Endothelial cell of hepatic sinusoid (primary cell): ENCODE measurements around the gene CAMTA2.

Source experiments
- in situ Hi-C: cut with HindIII; loops from 2 replicates; pipeline ENCODE4 v1.10.0; 2017; ENCODE audit warnings: low sequenced_read_pairs

CAMTA2 gene

DNA sequence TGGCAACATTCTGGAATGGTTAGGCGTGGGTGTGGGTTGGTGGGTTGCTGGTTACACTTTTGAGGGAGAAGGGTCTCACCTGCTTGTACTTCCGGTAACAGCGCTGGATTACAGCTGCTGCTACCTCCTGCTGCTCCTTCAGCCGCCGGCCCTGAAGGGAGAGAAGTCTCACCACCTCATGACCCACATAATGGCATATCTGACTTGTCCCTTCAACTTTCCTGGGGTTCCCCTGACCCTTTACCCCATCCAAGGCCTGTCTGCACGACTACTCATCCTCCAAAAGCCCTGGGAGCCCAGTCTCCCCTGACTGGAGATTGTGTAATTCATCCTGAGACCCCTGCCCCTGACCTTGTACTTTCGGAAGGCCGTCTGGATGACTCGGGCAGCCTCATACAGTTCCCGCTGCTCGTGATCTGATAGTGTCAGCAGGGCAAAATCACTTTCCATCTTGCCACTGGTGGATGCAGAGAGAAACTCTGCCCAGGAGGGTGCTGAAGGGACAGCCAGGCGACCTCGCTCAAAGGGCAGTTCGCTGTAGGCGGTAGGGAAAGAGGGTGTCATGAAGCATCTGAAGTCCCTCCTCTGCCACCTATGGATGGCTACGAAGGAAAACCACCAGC is 17.8 kb downstream of the CAMTA2 start:
- in situ Hi-C loops = no loop called here

DNA sequence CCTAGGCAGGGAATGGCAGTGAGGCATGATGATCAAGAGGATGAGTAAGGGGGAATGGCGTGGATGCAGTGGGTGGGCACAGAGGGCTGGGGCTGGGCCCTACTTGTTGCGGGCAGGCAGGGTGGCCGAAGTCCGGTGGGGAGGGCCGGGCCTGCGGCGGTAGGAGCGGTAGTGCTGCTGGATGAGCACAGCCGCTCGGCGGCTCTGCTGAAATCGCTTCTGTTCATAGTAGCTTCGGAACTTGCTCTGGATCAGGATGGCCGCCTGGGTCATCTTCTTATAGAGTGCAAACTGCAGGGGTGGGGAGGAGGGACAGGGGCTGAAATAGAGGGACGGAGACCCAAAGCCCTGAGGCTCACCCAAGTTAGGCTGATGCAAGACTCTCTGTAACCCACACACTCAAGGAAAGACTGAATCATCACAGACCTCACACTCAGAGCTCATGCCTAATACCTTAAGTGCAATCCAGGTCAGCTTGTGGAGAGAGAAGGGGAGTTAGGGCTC is 18.4 kb downstream of the CAMTA2 start:
- in situ Hi-C loops = no loop called here

DNA sequence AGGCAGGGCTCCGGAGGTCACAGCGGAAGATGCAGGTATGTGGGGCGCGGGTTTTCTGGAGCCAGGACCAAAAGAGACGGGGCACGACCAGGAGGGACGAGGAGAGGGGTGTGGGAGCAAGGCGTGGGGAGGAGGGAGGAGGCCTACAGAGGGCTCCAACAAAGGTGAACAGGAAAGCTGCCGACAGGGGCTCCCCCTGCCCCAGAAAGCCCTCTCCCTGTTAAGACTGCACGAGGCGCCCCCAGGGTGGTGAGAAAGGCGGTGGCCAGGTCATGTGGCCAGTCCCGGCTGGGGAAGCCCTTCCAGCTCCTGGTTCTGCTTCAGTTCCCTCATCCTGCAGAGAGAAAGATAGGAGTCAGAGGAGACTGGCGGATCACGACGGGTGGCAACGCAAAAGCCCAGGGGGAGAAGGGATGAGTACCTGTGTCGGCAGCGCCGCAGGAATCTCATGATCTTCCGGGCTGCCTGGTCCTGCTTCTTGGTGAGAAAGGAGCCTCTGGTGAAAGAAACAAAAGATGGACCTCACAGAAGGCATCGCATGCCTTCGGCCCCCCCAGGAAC is 18.9 kb downstream of the CAMTA2 start:
- in situ Hi-C loops = no loop called here

DNA sequence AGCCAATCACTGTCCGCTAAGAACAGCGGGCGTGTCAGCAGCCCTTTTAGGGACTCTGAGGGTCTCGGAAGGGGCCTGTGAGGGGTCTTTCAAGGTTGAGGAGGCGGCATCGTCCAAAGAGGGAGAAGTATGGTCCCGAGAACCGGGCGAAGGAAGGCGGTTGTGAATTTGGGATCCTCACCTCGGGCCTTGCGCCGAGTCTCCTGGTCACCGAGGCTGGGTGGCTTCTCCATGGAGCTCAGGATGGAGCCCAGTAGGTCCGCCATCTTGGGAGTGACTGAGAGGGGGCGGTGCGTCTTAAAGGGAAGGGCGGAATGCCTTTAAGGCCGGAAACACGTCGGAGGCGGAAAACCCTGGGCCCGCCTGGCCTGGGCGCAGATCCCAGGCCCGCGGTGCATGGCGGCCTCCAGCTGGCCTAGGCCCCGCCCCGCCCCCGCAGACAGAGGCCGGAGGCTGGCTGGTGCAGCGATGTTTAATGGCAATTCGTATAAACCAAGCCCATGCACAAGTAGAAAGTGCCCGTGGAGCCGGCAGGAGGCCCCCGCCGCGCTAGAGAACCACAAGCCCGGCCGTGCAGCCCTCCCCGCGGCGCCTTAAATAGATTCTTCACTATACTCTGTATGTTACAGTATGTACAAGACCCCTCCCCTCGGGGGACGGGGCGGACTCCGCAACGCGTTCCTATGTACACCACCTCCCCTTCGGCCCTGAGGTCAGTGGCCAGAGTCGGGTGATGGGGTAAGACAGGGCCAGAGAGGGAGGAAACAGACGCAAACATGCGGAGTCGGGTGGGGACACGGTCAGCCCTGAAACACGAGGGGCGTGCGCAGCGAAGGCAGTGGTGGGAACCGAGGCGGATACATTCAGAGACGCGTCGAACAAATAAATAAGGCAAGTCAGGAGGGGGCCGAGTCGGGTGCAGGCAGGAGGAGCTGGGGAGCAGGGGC is 19.7 kb downstream of the CAMTA2 start, which contains the start of gene SPAG7:
SPAG7 (minus strand) TSS at position 279 of the 947 bp plus-strand sequence; CDS start at position 266, 13 bp downstream.
- in situ Hi-C loops = no loop called here

DNA sequence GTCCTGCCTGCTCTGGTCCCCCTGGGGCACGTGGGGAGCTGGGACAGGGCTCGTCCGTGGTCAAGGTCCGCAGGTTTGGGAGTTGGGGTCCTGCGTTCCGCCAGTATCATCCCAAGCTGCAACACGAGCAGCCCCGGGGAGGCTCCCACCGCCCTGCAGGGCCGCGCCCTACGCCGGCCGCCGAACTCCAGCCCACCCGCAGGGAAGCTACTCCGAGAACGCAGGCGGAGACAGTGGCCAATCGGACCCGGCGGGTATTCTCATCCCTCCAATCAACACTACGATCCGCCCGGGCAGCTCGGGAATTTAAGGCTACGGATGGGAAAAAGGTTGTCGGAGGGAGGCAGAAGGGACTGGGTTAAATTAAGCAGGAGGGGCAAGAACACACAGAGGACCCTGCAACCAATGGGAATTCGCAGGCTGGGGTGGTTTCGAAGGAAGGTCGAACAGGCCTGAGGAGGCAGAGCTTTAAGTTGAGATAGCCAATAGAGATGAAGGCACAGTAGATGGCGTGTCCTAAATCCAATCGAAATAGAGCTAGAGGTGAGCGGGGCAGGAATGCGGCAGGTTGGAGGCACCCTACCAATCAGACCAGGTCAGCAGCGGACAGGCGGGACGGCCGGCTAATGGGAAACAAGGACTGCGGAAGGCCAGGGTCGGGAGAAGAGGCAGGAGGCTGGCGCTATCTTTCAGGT is 20.5 kb downstream of the CAMTA2 start:
- in situ Hi-C loops = no loop called here

DNA sequence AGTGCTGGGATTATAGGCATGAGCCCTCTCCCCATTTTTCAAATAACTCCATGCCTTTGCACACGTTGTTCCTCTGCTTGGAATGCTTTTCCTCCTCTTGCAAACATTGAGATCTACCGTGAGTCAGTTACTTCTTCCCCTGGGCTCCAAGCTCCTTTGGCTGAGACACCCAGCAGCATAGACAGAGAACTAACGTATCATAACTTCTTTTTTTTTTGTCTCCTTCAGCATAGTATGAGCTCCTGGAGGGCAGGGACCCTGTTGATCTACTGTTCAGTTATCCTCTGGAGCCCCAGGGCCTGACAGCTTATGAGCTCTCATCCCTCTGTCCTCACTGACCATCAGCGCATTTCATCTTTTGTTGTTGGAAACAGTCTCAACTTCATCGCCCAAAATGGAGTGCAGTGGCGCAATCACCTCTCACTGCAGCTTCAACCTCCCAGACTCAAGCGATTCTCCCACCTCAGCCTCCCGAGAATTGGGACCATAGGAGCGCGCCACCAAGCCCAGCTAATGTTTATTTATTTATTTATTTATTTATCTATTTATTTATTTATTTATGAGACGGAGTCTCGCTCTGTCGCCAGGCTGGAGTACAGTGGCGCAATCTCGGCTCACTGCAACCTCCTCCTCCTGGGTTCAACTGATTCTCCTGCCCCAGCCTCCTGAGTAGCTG is 22.0 kb downstream of the CAMTA2 start:
- in situ Hi-C loops = no loop called here

DNA sequence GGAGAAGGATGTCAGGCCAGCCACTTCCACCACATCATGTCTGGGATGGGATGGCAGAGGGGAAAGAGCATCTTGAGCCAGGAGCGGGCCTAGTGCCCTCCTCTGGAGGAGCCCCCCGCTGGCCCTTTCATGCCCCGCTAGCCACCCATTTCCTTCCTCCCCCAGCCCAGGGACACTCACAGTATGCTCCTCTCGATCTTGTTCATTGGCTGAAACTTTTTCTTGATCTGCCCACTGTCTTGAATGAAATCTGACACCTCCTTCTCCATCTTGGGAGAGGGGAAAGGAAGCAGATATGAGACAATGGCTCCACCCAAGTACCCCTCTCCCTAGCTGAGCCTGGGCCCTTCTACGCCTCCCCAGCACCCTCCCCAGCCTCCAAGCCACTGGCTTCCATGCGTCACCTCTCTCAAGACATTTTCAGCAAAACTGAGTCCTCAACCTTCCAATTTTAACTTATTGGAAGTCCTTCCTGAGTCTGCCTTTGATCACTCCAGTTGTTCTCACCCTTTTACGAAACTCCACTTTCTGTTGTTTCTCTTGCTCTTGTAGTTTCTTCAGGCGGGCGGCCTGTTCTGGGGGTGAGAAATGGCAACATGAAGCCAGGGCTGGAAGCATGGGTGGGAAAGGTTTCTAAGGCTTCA is 27.1 kb downstream of the CAMTA2 start:
- in situ Hi-C loops = no loop called here

DNA sequence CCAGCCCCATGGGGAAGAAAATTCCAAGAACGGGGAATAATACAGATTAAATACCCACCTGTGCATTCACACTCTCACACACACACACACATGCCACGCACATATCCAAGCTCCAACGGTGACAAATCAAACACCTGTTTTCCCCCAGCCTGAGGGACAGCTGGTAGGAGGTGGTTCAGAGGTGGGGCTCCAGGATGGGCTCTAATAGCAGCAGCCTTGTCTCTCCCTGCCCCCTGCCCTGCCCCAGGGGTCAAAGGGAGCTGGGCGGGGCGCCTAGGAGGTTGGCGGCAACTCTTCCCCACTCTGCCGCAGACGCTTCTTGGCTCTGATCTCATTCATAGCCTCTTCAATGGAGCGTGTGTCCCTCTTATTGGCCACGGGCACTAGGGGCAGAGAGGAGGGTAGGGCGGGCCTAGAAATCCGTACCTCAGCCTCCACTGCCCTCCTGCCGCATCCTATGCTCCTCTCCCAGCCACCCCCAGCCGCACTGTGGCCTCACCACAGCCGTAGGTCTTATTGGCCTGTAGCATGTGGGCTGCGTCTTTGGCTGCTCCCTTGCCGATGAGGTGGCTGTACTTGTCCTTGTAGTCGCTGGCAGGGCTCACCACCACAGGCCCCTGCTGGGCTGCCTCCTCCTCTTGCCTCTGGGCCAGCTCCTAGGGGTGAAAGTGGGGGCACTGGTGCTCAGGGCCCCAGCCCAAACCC is 28.1 kb downstream of the CAMTA2 start:
- in situ Hi-C loops = no loop called here

DNA sequence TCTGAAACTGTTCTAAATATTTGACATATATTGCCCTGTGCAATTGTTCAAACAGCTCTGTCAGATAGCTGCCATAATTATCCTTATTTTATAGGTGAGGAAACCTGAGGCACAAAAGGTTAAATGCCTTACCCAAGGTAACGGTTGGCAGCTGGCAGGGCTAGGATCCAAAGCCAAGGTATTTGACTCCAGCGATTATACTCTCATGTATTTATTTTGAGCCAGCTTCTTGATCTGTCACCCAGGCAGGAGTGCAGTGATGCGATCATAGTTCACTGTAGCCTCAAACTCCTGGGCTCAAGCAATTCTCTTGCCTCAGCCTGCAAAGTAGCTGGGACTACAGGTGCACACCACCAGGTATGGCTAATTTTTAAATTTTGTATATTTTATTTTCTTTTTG is 29.4 kb downstream of the CAMTA2 start:
- in situ Hi-C loops = no loop called here

DNA sequence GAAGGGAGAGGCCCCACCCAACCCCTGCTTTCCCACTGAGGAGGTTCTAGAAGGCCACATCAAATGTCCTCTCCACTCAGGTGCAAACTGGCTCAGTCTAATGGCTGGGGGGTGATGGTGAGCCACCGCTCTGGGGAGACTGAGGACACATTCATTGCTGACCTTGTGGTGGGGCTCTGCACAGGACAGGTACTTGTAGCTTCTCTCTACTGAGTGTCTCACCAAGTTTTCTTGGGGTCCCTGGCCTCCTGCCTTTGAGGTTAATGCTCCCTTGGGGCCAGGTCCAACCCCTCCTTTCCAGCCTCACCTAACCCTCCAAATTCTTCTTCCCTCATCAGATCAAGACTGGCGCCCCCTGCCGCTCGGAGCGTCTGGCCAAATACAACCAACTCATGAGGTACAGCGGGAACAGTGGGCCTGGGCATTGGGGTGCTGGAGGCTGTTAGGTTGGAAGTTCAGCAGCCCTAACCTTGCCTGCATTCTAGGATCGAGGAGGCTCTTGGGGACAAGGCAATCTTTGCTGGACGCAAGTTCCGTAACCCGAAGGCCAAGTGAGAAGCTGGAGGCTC is 30.9 kb downstream of the CAMTA2 start:
- in situ Hi-C loops = no loop called here

DNA sequence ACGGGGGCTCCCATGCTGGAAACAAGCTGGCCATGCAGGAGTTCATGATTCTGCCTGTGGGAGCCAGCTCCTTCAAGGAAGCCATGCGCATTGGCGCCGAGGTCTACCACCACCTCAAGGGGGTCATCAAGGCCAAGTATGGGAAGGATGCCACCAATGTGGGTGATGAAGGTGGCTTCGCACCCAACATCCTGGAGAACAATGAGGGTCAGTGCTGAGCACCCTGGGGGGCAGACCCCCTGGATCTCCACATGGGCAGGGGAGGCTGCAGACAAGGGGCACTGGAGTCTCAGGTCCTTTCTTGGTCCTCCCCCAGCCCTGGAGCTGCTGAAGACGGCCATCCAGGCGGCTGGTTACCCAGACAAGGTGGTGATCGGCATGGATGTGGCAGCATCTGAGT is 32.4 kb downstream of the CAMTA2 start:
- in situ Hi-C loops = no loop called here

DNA sequence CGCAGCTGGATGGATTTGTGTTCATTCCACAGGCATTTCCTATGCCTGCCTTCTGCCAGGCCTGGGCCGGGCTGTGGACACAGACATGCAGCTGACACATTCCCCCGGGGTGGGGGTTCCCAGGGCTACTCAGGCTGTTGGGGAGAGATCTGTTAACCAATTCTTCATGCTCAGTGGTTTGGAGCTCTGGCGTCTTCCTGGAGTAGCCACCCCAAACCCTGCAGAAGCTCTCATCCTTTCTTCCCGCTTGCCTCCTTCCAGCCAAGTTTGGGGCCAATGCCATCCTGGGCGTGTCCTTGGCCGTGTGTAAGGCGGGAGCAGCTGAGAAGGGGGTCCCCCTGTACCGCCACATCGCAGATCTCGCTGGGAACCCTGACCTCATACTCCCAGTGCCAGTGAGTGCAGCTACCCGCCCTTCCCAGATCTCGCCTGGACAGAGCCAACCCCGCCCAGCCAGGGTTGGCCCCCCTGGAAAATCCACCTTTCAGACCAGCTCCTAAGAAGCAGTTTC is 34.0 kb downstream of the CAMTA2 start:
- in situ Hi-C loops = no loop called here

DNA sequence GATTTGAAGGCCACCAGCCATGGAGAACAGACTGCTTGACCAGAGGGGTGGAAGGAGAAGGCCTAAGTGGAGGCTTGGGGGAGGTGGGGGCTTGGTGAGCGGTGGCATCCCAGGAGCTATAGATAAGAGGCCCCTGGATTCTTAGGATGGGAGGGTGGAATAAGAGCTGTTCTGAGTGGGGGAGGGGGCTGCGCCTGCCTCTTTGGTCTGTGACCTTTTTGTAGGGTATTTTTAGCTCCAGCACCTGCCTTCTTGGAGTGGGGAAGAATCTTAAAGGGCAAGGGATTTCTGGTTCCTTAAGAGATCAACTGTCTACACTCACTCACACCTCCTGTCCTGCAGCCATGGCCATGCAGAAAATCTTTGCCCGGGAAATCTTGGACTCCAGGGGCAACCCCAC is 36.0 kb downstream of the CAMTA2 start:
- in situ Hi-C loops = no loop called here

DNA sequence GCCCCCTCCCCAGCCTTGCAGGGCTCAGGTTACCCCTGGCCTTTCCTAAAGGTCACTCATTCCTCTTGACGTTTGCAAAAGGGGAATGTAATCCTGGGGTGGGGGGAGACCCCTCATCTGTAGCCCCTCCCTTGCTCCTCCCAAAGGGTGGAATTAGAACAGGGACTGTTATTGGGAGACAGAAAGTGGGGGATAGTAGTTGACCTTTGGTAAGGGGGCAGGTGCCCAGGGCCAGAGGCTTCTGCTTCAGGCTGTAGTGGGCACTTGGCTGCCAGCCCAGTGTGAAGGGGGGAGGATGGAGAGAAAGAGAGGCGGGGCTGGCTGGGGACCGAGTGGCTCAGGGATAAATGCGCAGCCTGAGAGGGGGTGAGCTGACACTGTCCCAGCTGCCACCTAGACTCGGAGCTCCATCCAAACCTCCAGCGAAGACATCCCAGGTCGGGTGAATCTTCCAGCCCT is 36.7 kb downstream of the CAMTA2 start, which contains the start of gene ENO3:
ENO3 (plus strand) TSS at position 374 of the 459 bp plus-strand sequence. CDS start 711 bp downstream, outside the sequence.
- in situ Hi-C loops = no loop called here

DNA sequence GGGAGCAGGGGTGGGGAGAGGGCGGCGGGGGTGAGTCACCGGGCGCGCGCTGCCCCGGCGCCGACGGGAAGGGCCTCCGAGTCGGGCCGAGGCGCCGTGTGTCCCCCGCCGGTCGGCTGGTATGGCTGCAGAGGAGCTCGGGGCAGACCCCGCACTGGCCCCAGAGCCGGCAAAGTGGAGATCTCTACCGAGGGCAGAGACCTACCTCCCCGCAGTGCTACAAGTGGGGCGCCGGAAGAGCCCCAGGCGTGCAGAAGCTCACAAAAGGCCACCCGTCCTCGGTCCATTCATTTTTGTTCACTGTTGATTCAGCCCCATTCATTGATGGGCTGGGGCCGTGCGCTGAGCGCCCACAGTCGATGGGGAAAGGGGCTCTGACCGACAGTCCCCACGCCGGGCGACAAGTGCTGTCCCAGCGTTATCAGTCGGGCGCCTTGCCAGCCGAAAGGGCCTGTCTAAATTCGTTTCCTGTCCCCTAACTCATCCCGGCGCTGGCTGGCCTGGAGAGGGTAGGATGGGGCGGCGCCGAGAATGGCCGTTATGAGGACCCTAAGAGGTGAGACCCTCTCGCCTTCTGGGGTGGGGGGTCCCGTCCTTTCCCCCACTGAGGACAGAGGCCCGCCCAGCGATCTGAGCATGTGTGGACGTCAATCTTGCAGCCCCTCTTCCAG is 37.3 kb downstream of the CAMTA2 start:
- in situ Hi-C loops = no loop called here

DNA sequence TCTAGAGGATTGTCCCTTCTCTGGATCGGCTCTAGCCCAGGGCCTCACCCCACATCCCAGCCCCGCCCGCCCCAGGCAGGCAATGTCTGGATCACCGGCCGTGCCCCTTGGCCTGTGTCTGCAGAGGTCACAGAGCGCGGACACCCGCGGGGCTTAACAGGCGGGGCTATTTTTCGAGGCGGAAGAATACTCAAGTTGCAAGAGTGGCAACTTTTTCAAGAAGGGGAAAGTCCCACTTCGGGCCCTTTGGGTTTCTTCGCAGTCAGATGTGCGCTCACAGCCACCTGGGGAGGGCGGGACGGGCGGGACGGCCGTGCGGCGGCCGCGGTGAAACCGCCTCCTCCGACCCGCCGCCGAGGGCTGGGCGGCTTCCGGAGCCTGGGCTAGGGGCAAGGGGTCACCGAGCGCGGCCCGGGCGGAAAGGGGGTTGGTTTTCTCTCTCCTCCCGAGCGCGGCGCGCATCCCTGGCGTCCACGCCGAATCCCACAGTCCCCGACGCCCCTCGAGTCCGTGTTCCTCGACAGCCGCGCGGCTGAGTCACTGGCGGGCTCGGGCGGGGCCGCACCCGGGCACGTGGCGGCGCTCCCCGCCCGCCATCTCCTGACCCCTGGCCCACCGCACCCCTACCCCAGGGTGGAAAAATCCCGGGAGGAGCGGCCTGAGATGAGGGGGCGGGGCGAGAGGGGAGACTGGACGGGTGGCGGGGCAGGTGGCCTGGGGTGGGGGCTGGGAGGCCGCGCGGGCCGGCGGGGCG is 38.0 kb downstream of the CAMTA2 start:
- in situ Hi-C loops = loop anchor here (5.0 kb wide), 1 partner anchor 53 kb away; no protein-coding TSS in a partner anchor

DNA sequence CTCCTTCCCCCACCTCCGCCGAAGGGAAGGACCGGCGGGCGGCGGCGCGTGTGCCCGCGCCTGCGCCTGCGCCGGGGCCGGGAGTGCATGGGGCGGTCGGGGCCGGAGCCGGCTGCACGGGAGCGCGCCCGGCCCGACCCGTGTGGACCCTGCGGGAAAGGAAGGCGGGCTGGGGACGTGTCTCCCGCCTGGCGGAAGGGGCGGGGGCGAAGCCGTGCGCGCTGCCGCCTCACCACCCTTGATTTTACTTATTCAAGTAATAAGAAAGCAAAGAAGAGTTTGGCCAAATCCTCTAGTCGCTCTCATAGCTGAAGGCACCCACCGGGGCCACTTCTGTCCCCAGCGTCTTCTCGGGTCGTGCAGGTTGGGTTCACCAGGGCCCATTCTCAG is 38.5 kb downstream of the CAMTA2 start:
- in situ Hi-C loops = loop anchor here (5.0 kb wide), 1 partner anchor 53 kb away; no protein-coding TSS in a partner anchor
